Endodermal cell (in vitro differentiated cells): Measurements from ENCODE around the gene HSD3B1. TPM values are rescaled to one million over a fixed set of nuclear protein-coding genes. Genes with fewer than 3 reads are reported as not detected.

Experiments used
- DNase-seq: peaks from one replicate; pipeline ENCODE4 v3.0.0-alpha.2; 2017
- H3K27ac ChIP-seq: 2 replicates; pipeline ENCODE4 v1.5.1; 2013; ENCODE audit warnings: mild to moderate bottlenecking, low read depth, low read length, moderate library complexity
- H3K27me3 ChIP-seq: 2 replicates; pipeline ENCODE4 v1.6.1; 2013; ENCODE audit warnings: mild to moderate bottlenecking, low read length, moderate library complexity; ENCODE audit not compliant: insufficient read depth, control insufficient read depth, poor library complexity, severe bottlenecking
- H3K36me3 ChIP-seq: 2 replicates; pipeline ENCODE4 v1.7.0; 2013; ENCODE audit warnings: mild to moderate bottlenecking, low read length, moderate library complexity; ENCODE audit not compliant: control insufficient read depth, insufficient read depth
- H3K4me1 ChIP-seq: one replicate; pipeline ENCODE4 v1.7.0; 2013; ENCODE audit warnings: low read length; ENCODE audit not compliant: control insufficient read depth, insufficient read depth
- H3K4me3 ChIP-seq: 2 replicates; pipeline ENCODE4 v1.5.1; 2013; ENCODE audit warnings: mild to moderate bottlenecking, low read length, moderate library complexity
- H3K9ac ChIP-seq: 2 replicates; pipeline ENCODE4 v1.6.1; 2013; ENCODE audit warnings: mild to moderate bottlenecking, low read length, moderate library complexity; ENCODE audit not compliant: poor library complexity, severe bottlenecking; ENCODE audit errors: extremely low read depth
- H3K9me3 ChIP-seq: 2 replicates; pipeline ENCODE4 v1.6.1; 2013; ENCODE audit warnings: mild to moderate bottlenecking, low read length, moderate library complexity; ENCODE audit not compliant: control insufficient read depth
- H3K27ac Mint-ChIP-seq: 2 replicates; pipeline ENCODE4 v1.8.0; 2020; ENCODE audit warnings: mixed read lengths
- H3K27me3 Mint-ChIP-seq: 2 replicates; pipeline ENCODE4 v1.8.0; 2021; ENCODE audit warnings: mild to moderate bottlenecking, mixed read lengths; ENCODE audit not compliant: insufficient read depth
- H3K36me3 Mint-ChIP-seq: 2 replicates; pipeline ENCODE4 v1.8.0; 2020; ENCODE audit warnings: low read depth, mixed read lengths
- H3K4me1 Mint-ChIP-seq: 2 replicates; pipeline ENCODE4 v1.8.0; 2020; ENCODE audit warnings: mixed read lengths
- H3K4me3 Mint-ChIP-seq: 2 replicates; pipeline ENCODE4 v1.8.0; 2020; ENCODE audit warnings: mild to moderate bottlenecking, moderate library complexity, mixed read lengths
- H3K9me3 Mint-ChIP-seq: 2 replicates; pipeline ENCODE4 v1.8.0; 2020; ENCODE audit warnings: mild to moderate bottlenecking, mixed read lengths
- WGBS, 2 experiments: methylation state at CpG; one replicate each; pipeline versions ENCODE4 v1.1.5 to v1.1.7; 2013; ENCODE audit warnings: missing lambda C conversion rate in 2 of 2, mixed read lengths in 1 of 2; ENCODE audit not compliant: insufficient coverage in 1 of 2, insufficient read length in 1 of 2; 5-methylcytosine and 5-hydroxymethylcytosine counted together
- total RNA-seq, 2 donors: library from RNA; stranded (reverse); fragmentation: NEBNext Ultra II Directional in 1 of 2; extraction: Animal tissue kit (Norgen Biotek cat#: 25700) in 1 of 2; gene quantifications; 2 replicates in 1 of 2; 3 replicates in 1 of 2; pipeline ENCODE4 v1.2.1, GENCODE V29; 2021
- TF ChIP-seq, protein P1 (sequence below): fragments of 200-600 bp; sonication (generic); conservative IDR thresholded peaks from 2 replicates; pipeline ENCODE4 v1.5.0; 2021; ENCODE audit warnings: antibody characterized with exemption, mild to moderate bottlenecking

The HSD3B1 gene
- total RNA-seq, 2 donors from 2014 or later: not detected

GRCh38 chr1:119481951-119482350 lies 25.1 kb upstream of the HSD3B1 start:
- Histone ChIP-seq H3K9ac (no peak overlapping the region), H3K27ac (no peak overlapping the region), H3K36me3 (no peaks in the 10 kb centered on the region), H3K27me3 (no peaks in the 10 kb centered on the region), H3K4me3 (no peak overlapping the region), H3K4me1 (no peaks in the 10 kb centered on the region), H3K9me3 (no peaks in the 10 kb centered on the region)
- H3K27me3 Mint-ChIP-seq: peaks cover 3% of the 10 kb centered on the region
- no peak overlapping the region for H3K27ac Mint-ChIP-seq
- no peaks in the 10 kb centered on the region for H3K36me3 Mint-ChIP-seq
- DNase-seq: no peak
- TF ChIP-seq, protein P1, sequence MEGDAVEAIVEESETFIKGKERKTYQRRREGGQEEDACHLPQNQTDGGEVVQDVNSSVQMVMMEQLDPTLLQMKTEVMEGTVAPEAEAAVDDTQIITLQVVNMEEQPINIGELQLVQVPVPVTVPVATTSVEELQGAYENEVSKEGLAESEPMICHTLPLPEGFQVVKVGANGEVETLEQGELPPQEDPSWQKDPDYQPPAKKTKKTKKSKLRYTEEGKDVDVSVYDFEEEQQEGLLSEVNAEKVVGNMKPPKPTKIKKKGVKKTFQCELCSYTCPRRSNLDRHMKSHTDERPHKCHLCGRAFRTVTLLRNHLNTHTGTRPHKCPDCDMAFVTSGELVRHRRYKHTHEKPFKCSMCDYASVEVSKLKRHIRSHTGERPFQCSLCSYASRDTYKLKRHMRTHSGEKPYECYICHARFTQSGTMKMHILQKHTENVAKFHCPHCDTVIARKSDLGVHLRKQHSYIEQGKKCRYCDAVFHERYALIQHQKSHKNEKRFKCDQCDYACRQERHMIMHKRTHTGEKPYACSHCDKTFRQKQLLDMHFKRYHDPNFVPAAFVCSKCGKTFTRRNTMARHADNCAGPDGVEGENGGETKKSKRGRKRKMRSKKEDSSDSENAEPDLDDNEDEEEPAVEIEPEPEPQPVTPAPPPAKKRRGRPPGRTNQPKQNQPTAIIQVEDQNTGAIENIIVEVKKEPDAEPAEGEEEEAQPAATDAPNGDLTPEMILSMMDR: no peak
- no peak overlapping the region for H3K4me3 Mint-ChIP-seq
- peaks cover 10% of the 10 kb centered on the region for H3K4me1 Mint-ChIP-seq
- H3K9me3 Mint-ChIP-seq: no peaks in the 10 kb centered on the region

DNA sequence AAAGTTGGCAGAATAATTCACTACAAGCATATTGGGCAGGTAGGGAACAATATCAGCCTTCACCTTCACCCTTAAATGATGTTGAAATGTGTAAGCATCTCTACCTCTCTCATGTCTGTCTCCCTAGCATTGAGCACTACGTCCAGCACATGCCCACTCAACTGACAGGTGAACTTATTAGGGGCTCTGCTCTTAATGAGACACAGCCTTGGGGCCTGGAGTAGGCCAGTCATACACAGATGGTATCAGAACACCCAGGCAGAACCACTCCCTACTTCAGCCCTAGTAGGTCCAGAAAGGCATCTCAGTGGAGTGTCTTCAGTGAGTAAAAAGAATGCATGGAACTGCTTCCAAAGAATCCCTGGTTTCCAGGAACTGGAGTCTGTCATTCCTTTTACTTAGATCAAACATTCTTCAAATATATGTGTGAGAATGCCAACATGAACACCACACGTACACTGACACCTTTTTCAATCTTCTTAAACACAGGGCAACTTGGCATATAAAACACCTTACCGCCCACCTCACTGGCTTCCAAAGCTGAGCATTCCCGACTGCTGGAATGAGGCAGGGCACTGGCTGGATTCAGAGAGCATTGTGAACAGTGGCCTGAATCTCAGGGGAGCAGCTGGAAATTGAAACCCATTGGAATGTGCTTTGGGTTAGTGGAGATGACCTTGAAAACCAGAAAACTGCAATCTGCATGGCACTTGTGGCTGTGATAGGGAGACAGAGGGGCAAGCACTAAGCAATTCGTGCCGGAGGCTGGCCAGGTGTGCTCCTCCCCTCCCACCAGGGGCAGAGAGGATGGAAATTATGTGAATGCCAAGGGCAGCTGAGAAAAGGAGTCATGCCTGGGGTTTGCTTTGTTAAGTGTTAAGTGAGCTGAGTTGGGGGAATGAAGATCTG lies 24.2 kb upstream of the HSD3B1 start:
- no peaks in the 10 kb centered on the region for H3K36me3 ChIP-seq
- H3K4me1 ChIP-seq: no peaks in the 10 kb centered on the region
- DNase-seq: peak; percentile 65
- 89 to 91% methylated on average over 3 to 6 of the region's 6 CpGs for WGBS, 2 experiments
- no peaks in the 10 kb centered on the region for H3K9me3 ChIP-seq
- Mint-ChIP-seq H3K27me3 (peaks cover 3% of the 10 kb centered on the region), H3K4me1 (peaks cover 10% of the 10 kb centered on the region), H3K4me3 (no peak overlapping the region), H3K36me3 (no peaks in the 10 kb centered on the region), H3K9me3 (no peaks in the 10 kb centered on the region), H3K27ac (no peak overlapping the region)
- TF ChIP-seq, protein P1: no peak
- H3K27ac ChIP-seq: no peak overlapping the region
- no peak overlapping the region for H3K9ac ChIP-seq
- H3K27me3 ChIP-seq: no peaks in the 10 kb centered on the region
- no peak overlapping the region for H3K4me3 ChIP-seq

GRCh38 chr1:119483441-119484200 lies 23.4 kb upstream of the HSD3B1 start:
- Mint-ChIP-seq H3K9me3 (no peaks in the 10 kb centered on the region), H3K36me3 (no peaks in the 10 kb centered on the region), H3K4me3 (no peak overlapping the region), H3K27ac (no peak overlapping the region), H3K4me1 (peaks cover 10% of the 10 kb centered on the region), H3K27me3 (peaks cover 3% of the 10 kb centered on the region)
- no peak overlapping the region for H3K27ac ChIP-seq
- no peaks in the 10 kb centered on the region for H3K4me1 ChIP-seq
- H3K9ac ChIP-seq: no peak overlapping the region
- TF ChIP-seq, protein P1: no peak
- no peaks in the 10 kb centered on the region for H3K36me3 ChIP-seq
- H3K27me3 ChIP-seq: no peaks in the 10 kb centered on the region
- H3K4me3 ChIP-seq: no peak overlapping the region
- WGBS, 2 experiments: 90 to 94% methylated on average over 3 to 6 of the region's 6 CpGs
- peak; percentile 48 for DNase-seq
- no peaks in the 10 kb centered on the region for H3K9me3 ChIP-seq
